Right kidney (tissue), 9 donors: ENCODE results near the gene GADD45G.

Source experiments
- DNase-seq: peaks from one replicate; pipeline ENCODE4 v3.0.0-alpha.2; 2016
- long read RNA-seq, 8 donors: transcript quantifications; one replicate each; lab custom pipeline, GENCODE V29; 2026

GADD45G gene
- long read RNA-seq, donor 1, partial matches to known transcripts: 0 of 1 reads
- long read RNA-seq, donor 1, other reads (novel, unspliced or antisense): 0 of 1 reads
- long read RNA-seq, donor 2, partial matches to known transcripts: 0 of 1 reads
- long read RNA-seq, donor 2, other reads (novel, unspliced or antisense): 0 of 1 reads
- long read RNA-seq, donor 3, partial matches to known transcripts: 0 of 3 reads
- long read RNA-seq, donor 3, other reads (novel, unspliced or antisense): 0 of 3 reads
- long read RNA-seq, donor 4, partial matches to known transcripts: 0 of 4 reads
- long read RNA-seq, donor 4, other reads (novel, unspliced or antisense): 0 of 4 reads
- long read RNA-seq, donor 5, partial matches to known transcripts: 0 of 3 reads
- long read RNA-seq, donor 5, other reads (novel, unspliced or antisense): 0 of 3 reads
- long read RNA-seq, donor 6, partial matches to known transcripts: 0 of 1 reads
- long read RNA-seq, donor 6, other reads (novel, unspliced or antisense): 0 of 1 reads
- long read RNA-seq, donor 7, partial matches to known transcripts: 0 of 4 reads
- long read RNA-seq, donor 7, other reads (novel, unspliced or antisense): 0 of 4 reads
- long read RNA-seq, donor 8, partial matches to known transcripts: 0 of 3 reads
- long read RNA-seq, donor 8, other reads (novel, unspliced or antisense): 0 of 3 reads

GRCh38 chr9:89604729-89605464, at the start of gene GADD45G:
Gene GADD45G (plus strand): TSS chr9:89605012. CDS start chr9:89605122, 110 bp downstream.
- peak; percentile 89 for DNase-seq

GRCh38 chr9:89555036-89555415, 49.8 kb upstream of the GADD45G start:
- DNase-seq: no peak

GRCh38 chr9:89555451-89556375, 49.1 kb upstream of the GADD45G start:
- DNase-seq: no peak

GRCh38 chr9:89558196-89558899, 46.5 kb upstream of the GADD45G start:
- no peak for DNase-seq

- DNase-seq: no peak
Observed at GRCh38 chr9:89558948-89559347, 45.9 kb upstream of the GADD45G start.

GRCh38 chr9:89562186-89562814, 42.5 kb upstream of the GADD45G start:
- no peak for DNase-seq

GRCh38 chr9:89563571-89564345, 41.1 kb upstream of the GADD45G start:
- DNase-seq: no peak

- no peak for DNase-seq
Observed at GRCh38 chr9:89564346-89564878, 40.4 kb upstream of the GADD45G start.

GRCh38 chr9:89567649-89568048, 37.2 kb upstream of the GADD45G start:
- no peak for DNase-seq

GRCh38 chr9:89574309-89574708, 30.5 kb upstream of the GADD45G start:
- DNase-seq: no peak

GRCh38 chr9:89576404-89576839, 28.4 kb upstream of the GADD45G start:
- no peak for DNase-seq

- DNase-seq: no peak
Observed at GRCh38 chr9:89577363-89577762, 27.4 kb upstream of the GADD45G start.

GRCh38 chr9:89579741-89580385, 24.9 kb upstream of the GADD45G start:
- DNase-seq: no peak

GRCh38 chr9:89586311-89586710, 18.5 kb upstream of the GADD45G start:
- DNase-seq: no peak

- DNase-seq: no peak
Observed at GRCh38 chr9:89588271-89588879, 16.4 kb upstream of the GADD45G start.

GRCh38 chr9:89590415-89590814, 14.4 kb upstream of the GADD45G start:
- no peak for DNase-seq

GRCh38 chr9:89591274-89592212, 13.3 kb upstream of the GADD45G start:
- no peak for DNase-seq
